NCI-H128 (cell line): ENCODE results near the gene TRA2B.
"Not testable (repeated sequence)": the region's sequence is repeated elsewhere in the genome, so short reads cannot be mapped to it uniquely, and the experiment has no call there.

ENCODE experiments used
- DNase-seq: peaks from one replicate; lab custom pipeline; 2025; ENCODE audit not compliant: unreplicated experiment; lab: John Stamatoyannopoulos, UW

TRA2B gene

GRCh38 chr3:185928496-185928895, 9.3 kb downstream of the TRA2B start:
- DNase-seq: no peak

DNA sequence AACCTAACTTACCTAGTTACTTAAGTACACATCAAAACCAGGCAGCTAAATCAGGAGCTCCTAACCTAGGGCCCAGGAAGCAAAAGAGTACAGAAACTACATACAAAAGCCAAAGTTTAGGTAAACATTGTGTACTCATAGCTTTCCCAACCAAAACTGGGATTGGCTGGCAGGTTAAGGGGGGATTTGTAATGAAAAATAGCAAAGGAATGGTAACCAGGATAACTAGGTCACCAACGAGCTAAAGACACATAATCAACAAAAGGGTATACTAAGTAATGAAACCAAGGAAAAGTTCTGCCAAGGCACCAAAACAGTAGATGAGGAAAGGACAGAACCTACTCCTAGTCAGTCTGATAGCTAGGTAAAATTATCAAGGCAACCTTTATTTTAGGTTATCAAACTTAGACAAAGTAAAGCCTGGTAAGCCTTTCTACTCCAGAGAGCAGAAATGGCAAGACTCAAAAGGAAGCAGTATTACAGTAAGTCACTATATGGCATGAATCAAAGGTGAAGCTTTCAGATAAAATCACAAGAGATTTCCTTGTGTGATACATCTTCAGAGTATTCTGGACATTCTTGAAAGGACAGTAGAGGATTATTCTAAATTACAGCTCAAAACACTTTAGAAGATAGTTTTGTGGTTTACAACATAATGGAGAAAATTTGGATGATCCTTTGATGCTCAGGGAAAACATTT, 10.2 kb downstream of the TRA2B start:
- DNase-seq: no peak

DNA sequence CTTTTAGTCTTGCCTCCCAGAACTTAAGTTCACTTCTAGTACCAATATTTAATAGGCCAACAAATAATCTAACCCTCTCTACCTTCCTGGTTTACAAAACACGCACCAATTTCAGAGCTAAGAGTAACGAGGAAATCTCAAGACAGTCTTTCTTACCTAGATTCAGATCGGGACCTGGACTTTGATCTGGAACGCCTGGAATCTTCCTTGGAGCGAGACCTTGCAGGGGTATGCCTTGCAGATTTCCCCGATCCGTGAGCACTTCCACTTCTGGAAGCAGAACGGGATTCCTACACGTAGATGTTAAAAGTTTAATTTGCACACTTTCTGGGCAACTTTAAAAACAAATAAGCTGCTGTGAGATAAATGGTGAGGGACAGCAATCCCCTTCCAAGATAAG, 11.4 kb downstream of the TRA2B start:
- DNase-seq: no peak

DNA sequence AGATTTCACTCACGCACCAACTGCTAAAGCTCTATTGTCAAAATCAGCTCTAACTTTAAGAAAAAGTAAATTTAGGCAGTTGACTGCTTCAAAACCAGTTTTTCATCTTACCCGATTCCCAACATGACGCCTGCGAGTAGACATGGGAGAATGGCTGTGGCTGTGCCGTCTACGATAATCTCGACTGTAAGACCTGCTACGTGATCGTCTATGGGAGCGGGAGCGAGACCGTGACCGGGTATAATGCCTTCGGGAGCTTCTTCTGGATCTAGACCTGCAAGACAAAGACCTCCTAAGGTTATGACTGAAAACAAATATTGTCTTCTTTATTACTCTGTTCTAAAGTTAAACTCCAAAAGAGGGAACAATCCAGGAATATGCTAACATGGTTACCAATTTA, 12.5 kb downstream of the TRA2B start:
- DNase-seq: no peak

GRCh38 chr3:185924375-185924774, 13.4 kb downstream of the TRA2B start:
- no peak for DNase-seq

DNA sequence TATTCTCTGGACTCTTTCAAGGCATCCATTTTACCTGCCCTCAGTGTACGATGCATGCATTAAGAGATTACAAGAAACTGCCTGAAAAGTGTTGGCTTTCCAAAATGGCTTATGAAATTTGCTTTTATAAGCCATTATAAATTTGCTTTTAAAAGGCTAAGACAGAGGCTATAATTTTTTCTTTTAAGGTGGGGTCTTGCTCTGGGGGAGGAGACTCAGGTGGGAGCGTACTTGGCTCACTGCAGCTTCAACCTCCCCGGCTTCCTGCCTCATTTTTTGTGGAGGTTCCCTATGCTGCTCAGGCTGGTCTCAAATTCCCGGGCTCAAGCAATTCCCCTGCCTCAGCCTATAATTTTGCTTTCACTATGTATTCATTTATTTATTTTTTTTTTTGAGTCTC, 17.6 kb downstream of the TRA2B start:
- no peak for DNase-seq

DNA sequence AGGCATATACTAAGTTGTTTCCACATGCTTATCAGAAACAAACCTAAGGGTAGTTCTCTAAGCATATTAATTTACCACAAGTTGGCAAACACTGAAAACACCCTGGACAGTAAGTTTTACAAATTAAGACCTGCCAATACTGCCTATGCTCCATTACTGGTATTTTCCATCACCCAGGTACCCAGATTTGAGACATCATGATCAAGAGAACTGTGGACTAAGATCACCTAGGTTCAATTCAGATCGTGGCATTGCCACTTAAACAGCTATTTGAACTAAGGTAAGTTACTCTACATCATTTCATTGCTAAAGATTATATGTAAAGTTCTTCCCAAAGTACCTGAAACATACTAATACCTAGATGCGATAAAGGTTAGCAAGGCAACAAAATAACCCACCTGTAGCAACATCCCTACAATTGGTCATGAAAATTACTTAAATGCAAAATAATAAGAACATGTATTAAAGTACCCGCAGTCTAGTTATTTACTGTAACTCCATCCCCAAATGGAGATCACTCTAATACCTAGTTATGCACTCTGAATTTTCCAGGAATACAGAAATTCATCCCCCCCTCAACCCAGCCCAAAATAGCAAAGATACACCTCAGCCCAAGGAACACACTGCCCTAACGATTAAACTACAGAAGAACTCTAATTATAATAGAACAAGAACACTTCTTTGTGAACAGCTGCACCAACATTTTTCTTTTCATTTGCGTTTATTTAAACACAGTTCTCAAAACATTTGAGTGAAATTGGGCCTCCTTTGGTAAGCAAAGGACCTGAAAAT, 21.6 kb downstream of the TRA2B start:
- no peak for DNase-seq

DNA sequence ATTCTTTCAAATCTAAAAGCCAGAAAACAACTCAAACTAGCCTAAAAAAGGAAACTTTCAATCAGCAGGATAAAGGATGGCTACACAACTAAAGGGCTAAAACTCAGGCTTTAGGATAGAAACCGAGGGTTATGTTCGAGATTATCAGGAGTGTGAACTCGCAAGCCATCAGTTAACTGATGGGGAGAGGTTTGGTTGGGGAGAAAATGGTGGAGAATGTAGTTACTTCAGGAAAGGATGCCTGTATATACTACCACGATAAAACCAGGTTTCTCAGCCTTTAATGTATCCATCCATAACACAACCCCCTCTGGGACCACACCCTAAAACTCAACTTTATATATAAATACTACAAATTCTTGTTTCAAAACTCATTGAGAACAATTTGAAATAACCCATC, 22.2 kb downstream of the TRA2B start:
- DNase-seq: no peak

- no peak for DNase-seq
Observed at GRCh38 chr3:185914911-185915629, 22.7 kb downstream of the TRA2B start.

- DNase-seq: no peak
Observed at GRCh38 chr3:185912929-185913901, 24.6 kb downstream of the TRA2B start.

GRCh38 chr3:185912512-185912911, 25.3 kb downstream of the TRA2B start:
- DNase-seq: no peak

GRCh38 chr3:185911076-185911448, 26.8 kb downstream of the TRA2B start:
- DNase-seq: not testable (repeated sequence)

- DNase-seq: not testable (repeated sequence)
Observed at GRCh38 chr3:185910322-185911075, 27.3 kb downstream of the TRA2B start.

GRCh38 chr3:185909913-185910312, 27.9 kb downstream of the TRA2B start:
- DNase-seq: not testable (repeated sequence)

DNA sequence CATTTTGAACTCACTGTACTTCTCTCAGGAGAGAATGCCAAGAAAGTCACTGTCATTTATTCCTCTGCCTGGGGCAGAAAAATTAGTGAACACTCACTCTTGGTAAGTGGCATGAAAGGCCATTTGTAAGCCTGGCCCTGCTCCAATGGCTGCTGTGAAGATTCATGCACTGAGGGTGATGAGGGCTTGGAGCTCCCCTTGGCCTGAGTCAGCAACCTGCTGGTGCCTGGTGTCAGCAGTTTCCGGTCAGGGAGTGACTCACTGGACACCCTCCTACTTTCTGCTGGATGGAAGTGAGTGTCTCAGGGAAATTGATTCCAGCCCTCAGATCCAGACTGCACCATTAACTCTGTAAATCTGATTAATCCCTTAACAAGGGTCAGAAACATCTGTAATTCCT, 37.6 kb downstream of the TRA2B start:
- DNase-seq: no peak

DNA sequence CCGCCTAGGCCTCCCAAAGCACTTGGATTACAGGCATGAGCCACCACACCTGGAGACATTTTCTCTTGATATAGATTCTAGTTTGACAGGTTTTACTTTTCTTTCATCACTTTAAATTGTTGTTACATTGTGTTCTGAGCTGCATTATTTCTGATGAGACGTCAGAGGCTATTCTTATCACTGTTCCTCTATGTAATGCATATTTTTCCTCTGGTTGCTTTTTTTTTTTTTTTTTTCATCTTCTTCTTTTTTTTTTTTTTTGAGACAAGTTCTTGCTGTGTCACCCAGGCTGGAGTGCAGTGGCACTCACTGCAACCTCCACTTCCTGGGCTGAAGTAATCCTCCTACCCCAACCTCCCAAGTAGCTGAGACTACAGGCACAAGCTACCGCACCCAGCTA, 41.2 kb downstream of the TRA2B start:
- DNase-seq: no peak

GRCh38 chr3:185887066-185887465, 50.7 kb downstream of the TRA2B start:
- no peak for DNase-seq

- DNase-seq: no peak
Observed at GRCh38 chr3:185884641-185885040, 53.2 kb downstream of the TRA2B start.

- no peak for DNase-seq
Observed at GRCh38 chr3:185881926-185882325, 55.9 kb downstream of the TRA2B start.

- no peak for DNase-seq
Observed at GRCh38 chr3:185880600-185880999, 57.2 kb downstream of the TRA2B start.
